GM12878 (cell line): ENCODE measurements around the gene SYN1. TPM values are rescaled to one million over a fixed set of nuclear protein-coding genes. Genes with fewer than 3 reads are reported as not detected.

Experiments
- ATAC-seq: fragments of 200-7000 bp; cut with Tn5 transposase; 3 replicates; pipeline ENCODE4 v1.9.1; 2020; ENCODE audit warnings: mild to moderate bottlenecking, moderate library complexity
- BruUV-seq: library from RNA; stranded (reverse); fragments of 400-500 nt; replicated peaks from 2 replicates; lab custom pipeline; 2021; lab: Mats Ljungman, UMichigan
- CTCF ChIA-PET: fragments of 300-600 bp; sonication (Branson Sonifier 250); formaldehyde crosslinking; extraction: SDS; loops from one replicate; lab custom pipeline; 2021; ENCODE audit warnings: inconsistent platforms; lab: Yijun Ruan, JAX
- POLR2A ChIA-PET: fragments of 350-600 bp; formaldehyde crosslinking; extraction: SDS; loops from one replicate; lab custom pipeline; 2021; ENCODE audit warnings: inconsistent platforms; lab: Charles Lee
- RAD21 ChIA-PET: fragments of 300-600 bp; sonication (Branson Sonifier 250); formaldehyde crosslinking; loops from one replicate; lab custom pipeline; 2023; ENCODE audit warnings: antibody characterized with exemption; ENCODE audit not compliant: unreplicated experiment; lab: Charles Lee
- SMC1A ChIA-PET: fragments of 300-600 bp; sonication (Branson Sonifier 250); formaldehyde crosslinking; loops from one replicate; lab custom pipeline; 2023; ENCODE audit not compliant: unreplicated experiment, uncharacterized antibody; lab: Charles Lee
- DNase-seq: peaks from one replicate; pipeline ENCODE4 v3.0.0-alpha.2; 2011; ENCODE audit warnings: low read depth, low spot score
- FAIRE-seq: peaks from 3 replicates; lab custom pipeline; 2011; peaks lifted over from hg19 to GRCh38; lab: Jason Lieb, UNC
- H2AFZ ChIP-seq: 2 replicates; pipeline ENCODE4 v1.6.0; 2011; ENCODE audit warnings: low read depth, low read length, control low read depth; ENCODE audit not compliant: control insufficient read depth
- H3K27ac ChIP-seq: 2 replicates; pipeline ENCODE4 v1.5.1; 2011; ENCODE audit warnings: control low read depth; ENCODE audit not compliant: control insufficient read depth, insufficient read depth
- H3K27me3 ChIP-seq, 2 experiments: replicated peaks in 1 of 2; 2 replicates each; pipeline versions ENCODE4 v1.6.0 to v1.6.1; 2011; ENCODE audit warnings: low read length in 1 of 2; ENCODE audit not compliant: control insufficient read depth in 2 of 2, insufficient read depth in 2 of 2
- H3K36me3 ChIP-seq, 2 experiments: 2 replicates each; pipeline ENCODE4 v1.5.1; 2011; ENCODE audit warnings: low read length in 1 of 2; ENCODE audit not compliant: control insufficient read depth in 2 of 2, insufficient read depth in 2 of 2
- H3K4me1 ChIP-seq: 2 replicates; pipeline ENCODE4 v1.6.1; 2011; ENCODE audit warnings: mild to moderate bottlenecking, low read length, moderate library complexity, mixed read lengths; ENCODE audit not compliant: control insufficient read depth, insufficient read depth
- H3K4me2 ChIP-seq: 2 replicates; pipeline ENCODE4 v1.6.0; 2011; ENCODE audit warnings: control low read depth; ENCODE audit not compliant: control insufficient read depth, insufficient read depth
- H3K4me3 ChIP-seq: fragments of 200-600 bp; sonication (generic); 2 replicates; pipeline ENCODE4 v1.5.1; 2016
- H3K79me2 ChIP-seq: 2 replicates; pipeline ENCODE4 v1.6.0; 2011; ENCODE audit warnings: low read length; ENCODE audit not compliant: control insufficient read depth, insufficient read depth
- H3K9ac ChIP-seq: 2 replicates; pipeline ENCODE4 v1.8.0; 2011; ENCODE audit warnings: low read length, control low read depth, mixed read lengths; ENCODE audit not compliant: control insufficient read depth, insufficient read depth
- H3K9me3 ChIP-seq: replicated peaks from 3 replicates; pipeline ENCODE4 v1.5.1; 2011; ENCODE audit warnings: mild to moderate bottlenecking, low read length; ENCODE audit not compliant: control insufficient read depth, insufficient read depth
- H4K20me1 ChIP-seq: 2 replicates; pipeline ENCODE4 v1.6.0; 2011; ENCODE audit not compliant: control insufficient read depth, insufficient read depth
- BMI1 ChIP-seq: fragments of 450-650 bp; IDR thresholded peaks from 2 replicates; pipeline ENCODE4 v1.6.1; 2016; ENCODE audit warnings: mild to moderate bottlenecking, moderate library complexity, borderline replicate concordance
- CBX3 ChIP-seq: fragments of 200-600 bp; sonication (generic); IDR thresholded peaks from 2 replicates; pipeline ENCODE4 v1.6.1; 2016; ENCODE audit warnings: low read depth, borderline replicate concordance
- GABPA ChIP-seq: IDR thresholded peaks from 2 replicates; pipeline ENCODE4 v1.6.1; 2014; ENCODE audit warnings: antibody characterized with exemption, low read depth, mild to moderate bottlenecking, inconsistent platforms
- NFXL1 ChIP-seq: fragments of 450-650 bp; IDR thresholded peaks from 2 replicates; pipeline ENCODE4 v1.6.1; 2017; ENCODE audit warnings: antibody characterized with exemption, mild to moderate bottlenecking, borderline replicate concordance
- NR2C1 ChIP-seq: fragments of 450-650 bp; IDR thresholded peaks from 2 replicates; pipeline ENCODE4 v1.6.1; 2017; ENCODE audit warnings: antibody characterized with exemption, mild to moderate bottlenecking, moderate library complexity
- NR2C2 ChIP-seq: IDR thresholded peaks from 2 replicates; pipeline ENCODE4 v1.6.1; 2011; ENCODE audit warnings: borderline replicate concordance, low read depth; ENCODE audit not compliant: control insufficient read depth, insufficient read length
- PAX5 ChIP-seq: IDR thresholded peaks from 2 replicates; pipeline ENCODE4 v1.6.1; 2011; ENCODE audit warnings: low read depth, low read length, borderline replicate concordance
- POLR2AphosphoS2 ChIP-seq: IDR thresholded peaks from 2 replicates; pipeline ENCODE4 v1.6.1; 2011; ENCODE audit warnings: low read depth, mild to moderate bottlenecking, low read length, improper control_type of control experiment, moderate library complexity
- RAD51 ChIP-seq: fragments of 450-650 bp; IDR thresholded peaks from 2 replicates; pipeline ENCODE4 v1.6.1; 2016; ENCODE audit warnings: moderate library complexity, mild to moderate bottlenecking, inconsistent platforms
- RCOR1 ChIP-seq: conservative IDR thresholded peaks from 2 replicates; pipeline ENCODE4 v1.6.1; 2012; ENCODE audit warnings: low read depth, low read length, improper control_type of control experiment
- RELA ChIP-seq: fragments of 450-650 bp; IDR thresholded peaks from 2 replicates; pipeline ENCODE4 v1.8.0; 2014; ENCODE audit warnings: borderline replicate concordance; ENCODE audit not compliant: partially characterized antibody
- RUNX3 ChIP-seq: IDR thresholded peaks from 2 replicates; pipeline ENCODE4 v1.6.1; 2012; ENCODE audit warnings: low read length, inconsistent platforms
- SMC3 ChIP-seq: IDR thresholded peaks from 2 replicates; pipeline ENCODE4 v1.6.1; 2011; ENCODE audit warnings: low read length, improper control_type of control experiment, borderline replicate concordance
- SUZ12 ChIP-seq: fragments of 200-600 bp; sonication (generic); IDR thresholded peaks from one replicate; pipeline ENCODE4 v1.6.1; 2018; ENCODE audit warnings: antibody characterized with exemption, mild to moderate bottlenecking; ENCODE audit not compliant: unreplicated experiment
- ZNF217 ChIP-seq: fragments of 450-650 bp; IDR thresholded peaks from 2 replicates; pipeline ENCODE4 v1.6.1; 2017; ENCODE audit warnings: antibody characterized with exemption, mild to moderate bottlenecking
- WGBS: methylation state at CpG from one replicate; pipeline ENCODE4 v1.1.6; 2016; ENCODE audit warnings: low lambda C conversion rate; ENCODE audit not compliant: insufficient replicate concordance, insufficient coverage; ENCODE audit errors: missing lambda C conversion rate; 5-methylcytosine and 5-hydroxymethylcytosine counted together
- in situ Hi-C: fragments of 300-500 bp; cut with MboI; formaldehyde crosslinking; loops from 9 replicates; pipeline ENCODE4 v1.14.3; 2018; ENCODE audit warnings: mixed read lengths
- intact Hi-C: fragments of 100-400 bp; cut with micrococcal nuclease; formaldehyde crosslinking; loops from one replicate; pipeline ENCODE4 v1.14.2; 2022; ENCODE audit not compliant: unreplicated experiment
- polyA plus RNA-seq, 11 experiments: library from polyadenylated mRNA; depleted of rRNA in 4 of 11; unstranded in 6 of 11; stranded (reverse) in 5 of 11; fragments of >200 nt; fragmentation: Nextera tagmentation in 4 of 11; fragmentation: Illumina TruSeq in 1 of 11; extraction: Ambion mirVana in 4 of 11; extraction: Trizol in 1 of 11; gene quantifications; 1 replicate in 1 of 11; 2 replicates in 10 of 11; pipeline versions ENCODE4 v1.2.1 to v1.2.3, GENCODE V29; 2011 to 2016; ENCODE audit warnings: inconsistent platforms in 2 of 11, missing spikeins in 2 of 11, low read depth in 1 of 11
- total RNA-seq, 4 experiments: library from RNA; depleted of rRNA in 3 of 4; stranded (reverse); fragments of >200 nt in 3 of 4; fragmentation: Illumina TruSeq in 1 of 4; extraction: Trizol in 1 of 4; gene quantifications; 2 replicates each; pipeline versions ENCODE4 v1.2.1 to v1.2.3, GENCODE V29; 2013 to 2021
- TF ChIP-seq, protein P1 (sequence below): IDR thresholded peaks from 2 replicates; pipeline ENCODE4 v1.6.1; 2012; ENCODE audit warnings: low read depth, low read length, improper control_type of control experiment
- TF ChIP-seq, protein P2 (sequence below): fragments of 450-650 bp; formaldehyde crosslinking; IDR thresholded peaks from 2 replicates; pipeline ENCODE4 v1.4.0; 2022; ENCODE audit warnings: mild to moderate bottlenecking, moderate library complexity

Gene SYN1
- total and polyA plus RNA-seq, 10 of the 15 experiments (the other 5 are each of a cell fraction or from before 2014, with no cell fraction given): 0.09 to 0.57 (median 0.16) TPM; not detected in 3

- Histone ChIP-seq H3K9ac (no peak overlapping the region), H3K27me3 (no peaks in the 10 kb centered on the region), H2AFZ (no peak overlapping the region), H3K4me1 (no peaks in the 10 kb centered on the region), H3K4me3 (no peak overlapping the region), H3K36me3 (no peaks in the 10 kb centered on the region), H3K27ac (no peak overlapping the region), H4K20me1 (no peaks in the 10 kb centered on the region), H3K79me2 (no peaks in the 10 kb centered on the region), H3K9me3 (no peaks in the 10 kb centered on the region), H3K4me2 (no peak overlapping the region)
- 35% methylated on average over 2 of the region's 2 CpGs for WGBS
- in situ Hi-C loops: no loop called here
- TF ChIP-seq NR2C2 (no peak), SUZ12 (no peak), RELA (no peak), GABPA (no peak)
- TF ChIP-seq, protein P1, sequence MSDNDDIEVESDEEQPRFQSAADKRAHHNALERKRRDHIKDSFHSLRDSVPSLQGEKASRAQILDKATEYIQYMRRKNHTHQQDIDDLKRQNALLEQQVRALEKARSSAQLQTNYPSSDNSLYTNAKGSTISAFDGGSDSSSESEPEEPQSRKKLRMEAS: no peak
- intact Hi-C loops: no loop called here
- DNase-seq (no peak), FAIRE-seq (no peak), ATAC-seq (no peak)
- BruUV-seq: no TSS peak
- SMC1A ChIA-PET: no interaction called here
- POLR2A ChIA-PET: no interaction called here
- RAD21 ChIA-PET: no interaction called here
- CTCF ChIA-PET: no interaction called here
These were observed 8.2 kb downstream of the SYN1 start for GRCh38 chrX:47611489-47611888.

- FAIRE-seq: no peak
- H3K4me1 ChIP-seq: no peaks in the 10 kb centered on the region
- H3K79me2 ChIP-seq: no peaks in the 10 kb centered on the region
- H3K9ac ChIP-seq: no peak overlapping the region
- intact Hi-C loops (no loop called here), in situ Hi-C loops (no loop called here)
- H2AFZ ChIP-seq: no peak overlapping the region
- no peaks in the 10 kb centered on the region for H3K36me3 ChIP-seq
- H3K27ac ChIP-seq: no peak overlapping the region
- BruUV-seq: no TSS peak
- DNase-seq: no peak
- ChIA-PET CTCF (no interaction called here), SMC1A (no interaction called here), POLR2A (no interaction called here), RAD21 (no interaction called here)
- no peak overlapping the region for H3K4me3 ChIP-seq
- ATAC-seq: no peak
- 44% methylated on average over 4 of the region's 4 CpGs for WGBS
- no peaks in the 10 kb centered on the region for H3K27me3 ChIP-seq
- H3K4me2 ChIP-seq: no peak overlapping the region
- H3K9me3 ChIP-seq: no peaks in the 10 kb centered on the region
- H4K20me1 ChIP-seq: no peaks in the 10 kb centered on the region
- TF ChIP-seq, protein P2, sequence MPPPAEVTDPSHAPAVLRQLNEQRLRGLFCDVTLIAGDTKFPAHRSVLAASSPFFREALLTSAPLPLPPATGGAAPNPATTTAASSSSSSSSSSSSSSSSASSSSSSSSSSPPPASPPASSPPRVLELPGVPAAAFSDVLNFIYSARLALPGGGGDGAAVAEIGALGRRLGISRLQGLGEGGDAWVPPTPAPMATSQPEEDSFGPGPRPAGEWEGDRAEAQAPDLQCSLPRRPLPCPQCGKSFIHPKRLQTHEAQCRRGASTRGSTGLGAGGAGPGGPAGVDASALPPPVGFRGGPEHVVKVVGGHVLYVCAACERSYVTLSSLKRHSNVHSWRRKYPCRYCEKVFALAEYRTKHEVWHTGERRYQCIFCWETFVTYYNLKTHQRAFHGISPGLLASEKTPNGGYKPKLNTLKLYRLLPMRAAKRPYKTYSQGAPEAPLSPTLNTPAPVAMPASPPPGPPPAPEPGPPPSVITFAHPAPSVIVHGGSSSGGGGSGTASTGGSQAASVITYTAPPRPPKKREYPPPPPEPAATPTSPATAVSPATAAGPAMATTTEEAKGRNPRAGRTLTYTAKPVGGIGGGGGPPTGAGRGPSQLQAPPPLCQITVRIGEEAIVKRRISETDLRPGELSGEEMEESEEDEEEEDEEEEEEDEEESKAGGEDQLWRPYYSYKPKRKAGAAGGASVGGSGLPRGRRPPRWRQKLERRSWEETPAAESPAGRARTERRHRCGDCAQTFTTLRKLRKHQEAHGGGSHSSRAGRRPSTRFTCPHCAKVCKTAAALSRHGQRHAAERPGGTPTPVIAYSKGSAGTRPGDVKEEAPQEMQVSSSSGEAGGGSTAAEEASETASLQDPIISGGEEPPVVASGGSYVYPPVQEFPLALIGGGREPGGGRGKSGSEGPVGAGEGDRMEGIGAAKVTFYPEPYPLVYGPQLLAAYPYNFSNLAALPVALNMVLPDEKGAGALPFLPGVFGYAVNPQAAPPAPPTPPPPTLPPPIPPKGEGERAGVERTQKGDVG: no peak
- no peak for TF ChIP-seq NFXL1
- TF ChIP-seq SMC3: no peak
- no peak for TF ChIP-seq RAD51
- TF ChIP-seq ZNF217: no peak
- no peak for TF ChIP-seq POLR2AphosphoS2
- no peak for TF ChIP-seq RUNX3
- no peak for TF ChIP-seq NR2C1
- no peak for TF ChIP-seq BMI1
- no peak for TF ChIP-seq RCOR1
- TF ChIP-seq SUZ12: no peak
- no peak for TF ChIP-seq CBX3
- no peak for TF ChIP-seq PAX5
These were observed 9.1 kb downstream of the SYN1 start for GRCh38 chrX:47610511-47610910.
